Astrocyte (in vitro differentiated cells and primary cell): ENCODE measurements around the gene INTS7. TPM values are rescaled to one million over a fixed set of nuclear protein-coding genes. Genes with fewer than 3 reads are reported as not detected.
A peak's percentile ranks its signal among the peaks of the same experiment; 100 is the strongest.

Experiments used
- DNase-seq: peaks from one replicate; pipeline ENCODE4 v3.0.0-alpha.2; 2010; ENCODE audit warnings: low read depth
- FAIRE-seq: peaks from 2 replicates; lab custom pipeline; 2011; peaks lifted over from hg19 to GRCh38; lab: Jason Lieb, UNC
- H2AFZ ChIP-seq: 2 replicates; pipeline ENCODE4 v1.6.0; 2012; ENCODE audit warnings: low read depth, low read length, inconsistent platforms
- H3K27ac ChIP-seq: 2 replicates; pipeline ENCODE4 v1.5.1; 2011; ENCODE audit warnings: low read depth, low read length, inconsistent platforms
- H3K27me3 ChIP-seq: 2 replicates; pipeline ENCODE4 v1.6.0; 2011; ENCODE audit warnings: low read length, inconsistent platforms; ENCODE audit not compliant: insufficient read depth
- H3K36me3 ChIP-seq: 2 replicates; pipeline ENCODE4 v1.5.1; 2011; ENCODE audit warnings: low read length, inconsistent platforms; ENCODE audit not compliant: insufficient read depth
- H3K4me1 ChIP-seq: 2 replicates; pipeline ENCODE4 v1.5.1; 2011; ENCODE audit warnings: low read length, inconsistent platforms; ENCODE audit not compliant: insufficient read depth
- H3K4me2 ChIP-seq: 2 replicates; pipeline ENCODE4 v1.6.0; 2012; ENCODE audit warnings: low read length, inconsistent platforms
- H3K4me3 ChIP-seq: 2 replicates; pipeline ENCODE4 v1.5.1; 2011; ENCODE audit warnings: low read depth, mild to moderate bottlenecking, low read length, inconsistent platforms; ENCODE audit not compliant: insufficient read depth
- H3K79me2 ChIP-seq: 2 replicates; pipeline ENCODE4 v1.6.0; 2012; ENCODE audit warnings: mild to moderate bottlenecking, low read length, inconsistent platforms; ENCODE audit not compliant: insufficient read depth
- H3K9ac ChIP-seq: 2 replicates; pipeline ENCODE4 v1.6.0; 2012; ENCODE audit warnings: mild to moderate bottlenecking, low read length, inconsistent platforms
- H3K9me3 ChIP-seq: 2 replicates; pipeline ENCODE4 v1.5.1; 2012; ENCODE audit warnings: low read depth, mild to moderate bottlenecking, low read length, inconsistent platforms; ENCODE audit not compliant: insufficient read depth
- H4K20me1 ChIP-seq: 2 replicates; pipeline ENCODE4 v1.6.0; 2012; ENCODE audit warnings: low read length, inconsistent platforms; ENCODE audit not compliant: insufficient read depth
- H3K27ac Mint-ChIP-seq: one replicate; pipeline ENCODE4 v1.8.0; 2021; ENCODE audit warnings: mild to moderate bottlenecking, mixed read lengths; ENCODE audit not compliant: unreplicated experiment
- H3K27me3 Mint-ChIP-seq: one replicate; pipeline ENCODE4 v1.8.0; 2021; ENCODE audit warnings: low read depth, mixed read lengths; ENCODE audit not compliant: unreplicated experiment
- H3K36me3 Mint-ChIP-seq: one replicate; pipeline ENCODE4 v1.8.0; 2021; ENCODE audit warnings: low read depth, mixed read lengths; ENCODE audit not compliant: unreplicated experiment
- H3K4me1 Mint-ChIP-seq: one replicate; pipeline ENCODE4 v1.8.0; 2021; ENCODE audit warnings: low read depth, mixed read lengths; ENCODE audit not compliant: unreplicated experiment
- H3K4me3 Mint-ChIP-seq: one replicate; pipeline ENCODE4 v1.8.0; 2021; ENCODE audit warnings: mild to moderate bottlenecking, moderate library complexity, mixed read lengths; ENCODE audit not compliant: unreplicated experiment
- H3K9me3 Mint-ChIP-seq: one replicate; pipeline ENCODE4 v1.8.0; 2021; ENCODE audit warnings: mild to moderate bottlenecking, mixed read lengths; ENCODE audit not compliant: unreplicated experiment
- CTCF ChIP-seq: IDR thresholded peaks from 2 replicates; pipeline ENCODE4 v1.5.1; 2011; ENCODE audit warnings: low read depth, mild to moderate bottlenecking, inconsistent platforms, low read length, moderate library complexity; ENCODE audit not compliant: insufficient read depth
- EZH2 ChIP-seq: IDR thresholded peaks from 2 replicates; pipeline ENCODE4 v1.6.1; 2012; ENCODE audit warnings: mild to moderate bottlenecking, low read length, inconsistent platforms; ENCODE audit not compliant: insufficient read depth
- total RNA-seq: library from RNA; stranded (reverse); gene quantifications from 2 replicates; pipeline ENCODE4 v1.2.1, GENCODE V29; 2021

The INTS7 gene
- total RNA-seq, 1 donor from 2014 or later: 14.7 TPM

GRCh38 chr1:212060632-212061472, 25.5 kb upstream of the INTS7 start:
- Histone ChIP-seq H4K20me1 (no peaks in the 10 kb centered on the region), H3K4me3 (no peak overlapping the region), H2AFZ (no peak overlapping the region), H3K9me3 (no peaks in the 10 kb centered on the region), H3K27me3 (no peaks in the 10 kb centered on the region), H3K9ac (no peak overlapping the region), H3K79me2 (no peaks in the 10 kb centered on the region), H3K36me3 (no peaks in the 10 kb centered on the region), H3K4me2 (no peak overlapping the region), H3K4me1 (no peaks in the 10 kb centered on the region), H3K27ac (no peak overlapping the region)
- peak; percentile 44 for DNase-seq
- H3K9me3 Mint-ChIP-seq: peaks cover 3% of the 10 kb centered on the region
- no peak for FAIRE-seq
- no peak for TF ChIP-seq EZH2
- no peak for TF ChIP-seq CTCF
- peaks cover 3% of the 10 kb centered on the region for H3K36me3 Mint-ChIP-seq
- no peaks in the 10 kb centered on the region for H3K27me3 Mint-ChIP-seq
- peaks cover 2% of the 10 kb centered on the region for H3K4me1 Mint-ChIP-seq
- no peak overlapping the region for H3K27ac Mint-ChIP-seq
- no peak overlapping the region for H3K4me3 Mint-ChIP-seq

GRCh38 chr1:212055333-212055732, 20.0 kb upstream of the INTS7 start:
- DNase-seq (no peak), FAIRE-seq (no peak)
- TF ChIP-seq EZH2: no peak
- TF ChIP-seq CTCF: no peak
- peaks cover 3% of the 10 kb centered on the region for H3K36me3 Mint-ChIP-seq
- H3K27me3 Mint-ChIP-seq: no peaks in the 10 kb centered on the region
- Histone ChIP-seq H3K36me3 (peaks cover 15% of the 10 kb centered on the region), H3K27me3 (no peaks in the 10 kb centered on the region), H3K4me1 (no peaks in the 10 kb centered on the region), H4K20me1 (no peaks in the 10 kb centered on the region), H3K9me3 (no peaks in the 10 kb centered on the region), H3K9ac (no peak overlapping the region), H3K4me2 (no peak overlapping the region), H2AFZ (no peak overlapping the region), H3K79me2 (no peaks in the 10 kb centered on the region), H3K4me3 (no peak overlapping the region), H3K27ac (no peak overlapping the region)
- no peaks in the 10 kb centered on the region for H3K4me1 Mint-ChIP-seq
- H3K27ac Mint-ChIP-seq: no peak overlapping the region
- H3K4me3 Mint-ChIP-seq: no peak overlapping the region
- H3K9me3 Mint-ChIP-seq: peaks cover 3% of the 10 kb centered on the region

GRCh38 chr1:212053993-212054392, 18.6 kb upstream of the INTS7 start:
- Histone ChIP-seq H3K79me2 (no peaks in the 10 kb centered on the region), H3K9ac (no peak overlapping the region), H4K20me1 (no peaks in the 10 kb centered on the region), H2AFZ (no peak overlapping the region), H3K27me3 (no peaks in the 10 kb centered on the region), H3K27ac (no peak overlapping the region), H3K4me2 (no peak overlapping the region), H3K4me3 (no peak overlapping the region), H3K4me1 (no peaks in the 10 kb centered on the region), H3K9me3 (no peaks in the 10 kb centered on the region), H3K36me3 (peaks cover 15% of the 10 kb centered on the region)
- Mint-ChIP-seq H3K36me3 (peaks cover 3% of the 10 kb centered on the region), H3K4me1 (no peaks in the 10 kb centered on the region), H3K27ac (no peak overlapping the region), H3K4me3 (no peak overlapping the region), H3K9me3 (peaks cover 3% of the 10 kb centered on the region), H3K27me3 (no peaks in the 10 kb centered on the region)
- FAIRE-seq: no peak
- no peak for TF ChIP-seq EZH2
- no peak for TF ChIP-seq CTCF
- DNase-seq: no peak
